ENCODE data around the gene SMIM20.
"Not testable (repeated sequence)": the region's sequence is repeated elsewhere in the genome, so short reads cannot be mapped to it uniquely, and the experiment has no call there.

Gene SMIM20

DNA sequence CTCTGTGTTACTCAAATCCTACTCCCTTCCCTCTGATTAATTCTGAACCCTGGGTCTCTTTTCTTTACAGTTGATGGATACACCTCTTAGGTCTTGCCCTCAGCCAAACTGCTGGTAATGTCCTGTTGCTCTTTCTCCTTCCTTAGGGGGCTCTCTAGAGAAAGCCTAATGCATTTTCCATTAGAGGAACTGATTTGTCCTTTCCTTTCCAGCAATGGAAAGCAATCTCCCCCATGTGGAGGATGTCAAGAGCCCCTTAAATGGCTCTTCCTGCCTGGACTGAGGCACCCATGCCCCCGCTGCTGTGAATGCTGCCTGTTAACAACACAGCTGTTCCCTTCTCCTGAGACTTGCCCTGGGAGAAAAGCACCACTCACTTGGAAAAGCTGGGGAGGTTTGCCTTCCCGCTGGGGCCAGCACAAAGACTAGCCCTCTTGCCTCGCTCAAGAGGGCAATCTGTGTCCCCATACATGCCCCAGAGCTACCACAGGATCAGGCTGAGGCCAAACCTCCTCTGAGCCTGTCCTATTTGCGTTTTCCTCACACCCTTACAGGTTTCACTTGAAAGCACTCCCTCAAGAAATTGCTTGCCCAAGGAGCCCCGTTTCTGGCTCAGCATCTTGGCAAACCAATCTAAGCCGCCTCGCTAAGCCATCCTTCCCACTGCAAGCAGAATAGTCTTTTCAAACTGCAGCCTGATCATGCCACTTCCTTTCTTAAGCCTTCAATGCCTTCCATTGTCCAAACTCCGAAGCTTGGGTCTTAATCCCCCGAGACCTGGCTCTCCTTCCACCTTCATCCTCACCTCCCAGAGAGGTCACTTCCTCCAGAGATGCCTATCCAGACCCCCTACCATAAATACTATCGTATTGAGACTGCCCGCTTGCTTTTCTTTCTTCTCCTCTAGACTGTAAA is 23.2 kb upstream of the SMIM20 start:
- DNase-seq (ENCODE audit: low spot score), result no peak

DNA sequence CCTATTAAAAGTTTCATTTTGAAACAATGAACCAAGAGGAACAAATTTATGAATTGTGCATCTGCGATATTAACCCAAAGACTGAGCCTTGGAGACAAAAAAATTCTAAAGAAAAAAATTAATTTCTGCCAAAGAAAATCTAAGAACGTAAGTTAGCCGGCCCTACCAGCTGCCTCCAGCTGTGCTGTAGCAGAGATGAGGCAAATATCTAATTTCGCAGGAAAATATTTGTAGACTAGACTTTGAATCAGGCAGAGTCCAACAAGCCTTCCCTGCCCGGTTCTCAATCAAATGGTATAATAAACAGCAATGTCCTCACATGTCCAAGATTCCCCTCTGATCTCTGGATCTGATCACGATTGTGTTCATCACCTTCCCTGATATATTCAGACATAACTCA is 21.2 kb upstream of the SMIM20 start:
- no peak for DNase-seq (ENCODE audit: low spot score)

GRCh38 chr4:25896776-25897539 is 17.1 kb upstream of the SMIM20 start:
- DNase-seq (ENCODE audit: low spot score), result no peak

GRCh38 chr4:25900310-25900709 is 13.7 kb upstream of the SMIM20 start:
- DNase-seq (ENCODE audit: low spot score), result no peak

DNA sequence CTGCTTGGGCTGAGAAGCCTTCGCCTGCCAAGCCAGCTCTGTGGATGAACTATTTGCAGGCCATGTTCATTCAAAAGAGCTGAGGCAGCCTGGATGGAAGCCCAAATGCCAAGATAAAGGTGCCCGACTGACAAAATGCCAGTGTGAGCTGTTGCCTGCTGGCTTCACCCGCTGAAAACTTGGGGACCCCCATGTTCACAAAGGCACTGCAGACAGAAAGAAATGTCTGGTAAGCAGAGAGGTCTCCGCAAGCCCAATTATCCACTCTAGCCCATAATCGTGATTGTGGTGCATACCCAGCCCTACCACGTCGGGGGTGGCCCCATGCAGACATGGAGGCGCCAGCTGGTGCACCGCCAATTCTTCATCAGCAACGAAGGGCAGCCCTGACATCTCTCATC is 13.0 kb upstream of the SMIM20 start:
- no peak for DNase-seq (ENCODE audit: low spot score)

DNA sequence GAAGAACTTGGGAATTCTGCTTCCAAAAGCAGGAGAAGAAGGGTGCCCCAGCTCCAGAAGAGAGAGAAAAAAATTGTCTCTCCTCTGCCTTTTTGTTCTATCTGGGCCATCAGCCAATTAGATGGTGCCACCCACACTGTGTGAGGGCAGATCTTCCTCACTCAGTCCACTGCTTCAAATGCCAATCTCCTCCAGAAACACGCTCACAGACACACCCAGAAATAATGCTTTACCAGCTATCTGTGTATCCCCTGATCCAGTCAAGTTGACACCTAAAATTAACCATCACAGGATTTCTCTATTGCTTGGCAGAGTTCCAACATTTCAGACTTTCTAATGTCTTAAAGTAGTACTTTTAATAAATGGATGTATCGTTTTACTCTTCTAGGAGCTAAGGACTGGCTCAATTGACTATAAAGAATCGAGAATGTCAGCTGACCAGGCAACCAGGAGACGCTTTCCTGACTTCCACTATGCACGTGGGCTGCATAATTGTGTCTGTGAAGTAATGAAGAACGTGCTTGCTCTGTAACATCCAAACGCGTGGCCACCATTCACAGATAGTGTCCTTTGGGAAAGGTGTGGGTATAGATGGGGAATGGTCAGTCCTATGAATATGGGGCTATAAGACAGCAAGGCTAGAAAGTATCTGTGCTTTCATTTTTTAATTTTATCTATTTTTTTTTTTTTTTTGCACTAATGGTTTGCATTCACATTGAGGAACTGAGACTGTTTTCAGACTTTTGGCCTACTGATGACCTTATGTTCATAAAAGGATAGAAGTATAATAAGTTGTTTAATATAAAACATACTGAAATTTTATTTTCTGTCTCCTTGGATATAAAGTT is 9.9 kb upstream of the SMIM20 start:
- no peak for DNase-seq (ENCODE audit: low spot score)

DNA sequence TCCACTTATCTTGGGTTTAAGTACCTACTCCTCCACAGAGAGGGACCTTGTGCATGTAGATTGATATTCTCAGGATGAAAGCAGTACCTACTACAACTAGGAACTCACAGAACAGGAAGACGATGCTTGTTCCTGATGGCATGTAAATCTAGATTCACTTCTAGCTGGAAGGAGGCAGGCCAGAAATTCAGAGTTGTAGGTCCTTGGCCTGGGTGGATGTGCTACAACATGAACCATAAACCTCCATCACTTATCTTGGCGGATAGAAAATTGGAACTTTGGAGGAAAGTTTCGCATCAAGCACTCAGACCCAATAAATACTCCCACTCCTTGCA is 9.3 kb upstream of the SMIM20 start:
- DNase-seq (ENCODE audit: low spot score), result no peak

DNA sequence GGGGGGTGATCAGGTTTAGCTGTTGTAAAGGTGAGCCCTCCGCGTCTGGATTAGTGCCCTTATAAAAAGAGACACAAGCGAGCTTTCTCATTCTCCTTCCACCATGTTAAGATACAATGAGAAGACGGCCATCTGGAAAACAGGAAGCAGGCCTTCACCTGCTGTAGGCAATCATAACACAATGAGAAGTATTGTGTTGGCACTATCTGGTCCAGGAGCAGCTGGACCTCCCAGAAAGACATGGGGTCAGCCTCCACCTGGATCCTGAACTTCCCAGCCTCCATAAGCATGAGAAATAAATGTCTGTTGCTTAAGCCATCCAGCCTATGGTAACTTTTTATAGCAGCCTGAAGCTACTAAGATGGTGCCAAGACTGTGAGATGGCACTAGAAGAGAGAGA is 8.6 kb upstream of the SMIM20 start:
- no peak for DNase-seq (ENCODE audit: low spot score)

GRCh38 chr4:25906113-25906512 is 7.9 kb upstream of the SMIM20 start:
- DNase-seq (ENCODE audit: low spot score), result not testable (repeated sequence)

- DNase-seq (ENCODE audit: low spot score), result no peak
Measured at GRCh38 chr4:25908491-25908901, 5.5 kb upstream of the SMIM20 start.

DNA sequence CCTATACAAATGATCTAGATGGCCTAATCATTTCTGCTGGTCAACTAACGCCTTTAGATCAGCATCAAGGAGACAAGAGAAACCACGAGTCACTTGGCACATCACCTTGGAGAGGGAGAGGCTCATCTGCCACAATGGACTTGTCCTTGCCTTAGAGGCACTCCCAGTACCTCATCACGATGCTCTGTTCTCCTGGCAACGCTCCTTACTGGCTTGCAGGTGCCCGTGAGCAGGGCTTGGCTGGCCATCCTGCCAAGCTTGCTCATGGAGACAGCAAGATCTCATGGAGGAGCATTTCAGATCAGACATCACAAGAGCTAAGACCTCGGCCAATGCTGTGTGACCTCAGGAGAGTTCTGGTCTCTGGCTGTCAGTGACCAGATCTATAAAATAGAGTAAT is 2.7 kb upstream of the SMIM20 start:
- no peak for DNase-seq (ENCODE audit: low spot score)

DNA sequence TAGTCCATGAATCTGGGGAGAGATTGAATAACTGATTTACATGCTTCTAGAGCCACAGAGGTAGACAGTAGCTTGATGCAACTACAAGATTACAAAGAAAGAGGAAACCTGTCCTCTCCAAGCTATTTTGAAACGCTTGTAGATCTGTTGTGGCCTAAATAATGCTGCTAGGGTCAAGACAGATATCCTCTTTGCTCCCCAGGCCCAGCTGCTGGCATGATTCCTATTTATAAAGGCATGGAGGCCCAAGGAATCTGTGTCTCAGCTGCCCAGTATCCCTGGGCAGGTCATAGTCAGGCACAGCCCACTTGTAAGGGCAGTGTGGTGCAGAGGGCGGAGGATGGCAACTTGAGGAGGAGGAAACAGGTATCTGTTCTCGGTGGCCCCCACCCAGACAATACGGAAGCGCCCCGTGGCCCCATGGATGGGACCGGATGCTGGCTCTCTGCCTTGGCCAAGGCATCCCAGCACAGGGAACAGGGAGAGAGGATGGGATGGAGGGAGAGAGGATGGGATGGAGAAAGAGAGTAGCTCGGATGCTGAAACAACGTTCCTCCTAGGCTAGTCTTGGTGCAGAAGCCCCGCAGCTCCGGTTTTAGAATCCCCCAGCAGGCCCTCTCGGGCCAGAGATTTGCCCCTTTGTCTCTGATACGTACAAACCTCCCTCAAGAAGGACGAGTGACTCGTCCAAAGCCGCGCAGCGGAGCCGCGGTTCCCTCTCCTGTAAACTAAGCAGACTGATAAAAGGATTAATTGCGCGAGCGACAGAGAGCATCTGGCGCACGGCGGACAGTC is 767 bp upstream of the SMIM20 start:
- DNase-seq (ENCODE audit: low spot score), result peak; percentile 27

GRCh38 chr4:25914670-25915352 is 791 bp downstream of the SMIM20 start:
- DNase-seq (ENCODE audit: low spot score), result no peak

DNA sequence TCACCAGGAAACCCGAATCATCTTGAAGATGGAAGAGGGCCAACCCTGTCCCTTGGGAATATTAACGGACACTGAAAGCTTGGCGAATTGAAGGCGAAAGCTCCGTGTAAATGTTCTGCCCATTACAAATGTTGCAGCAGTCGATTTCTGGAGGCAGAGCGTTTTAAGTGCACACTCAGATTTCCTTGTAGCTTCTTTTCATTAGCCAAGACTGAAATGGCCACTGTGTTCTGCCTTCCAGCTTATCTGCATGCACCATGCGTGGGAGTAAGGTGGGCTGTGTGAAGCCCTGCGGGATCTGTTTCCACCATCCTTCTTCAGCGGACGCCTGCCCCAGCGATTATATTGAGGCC is 1.3 kb downstream of the SMIM20 start:
- DNase-seq (ENCODE audit: low spot score), result no peak

- no peak for DNase-seq (ENCODE audit: low spot score)
Measured at GRCh38 chr4:25916870-25917269, 2.9 kb downstream of the SMIM20 start.

DNA sequence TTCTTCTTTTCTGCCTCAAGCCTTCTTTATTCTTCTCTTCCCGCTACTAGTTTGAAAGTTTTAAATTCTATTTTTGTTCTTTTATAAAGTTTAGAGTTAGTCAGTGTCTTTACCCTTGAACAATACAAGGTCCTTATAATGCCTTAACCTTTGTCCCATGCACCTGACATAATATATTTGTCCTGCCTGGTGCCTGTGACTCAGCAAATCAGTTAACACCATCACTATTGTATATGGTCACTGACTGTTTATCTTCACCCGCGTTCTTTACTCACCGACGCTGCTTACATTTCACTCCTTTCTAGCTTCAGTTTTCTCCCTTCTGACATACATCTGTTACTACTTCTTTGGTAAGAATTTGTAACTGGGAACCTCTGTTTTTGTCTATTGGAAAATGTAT is 5.7 kb downstream of the SMIM20 start:
- no peak for DNase-seq (ENCODE audit: low spot score)

GRCh38 chr4:25921922-25922321 is 7.9 kb downstream of the SMIM20 start:
- no peak for DNase-seq (ENCODE audit: low spot score)

DNA sequence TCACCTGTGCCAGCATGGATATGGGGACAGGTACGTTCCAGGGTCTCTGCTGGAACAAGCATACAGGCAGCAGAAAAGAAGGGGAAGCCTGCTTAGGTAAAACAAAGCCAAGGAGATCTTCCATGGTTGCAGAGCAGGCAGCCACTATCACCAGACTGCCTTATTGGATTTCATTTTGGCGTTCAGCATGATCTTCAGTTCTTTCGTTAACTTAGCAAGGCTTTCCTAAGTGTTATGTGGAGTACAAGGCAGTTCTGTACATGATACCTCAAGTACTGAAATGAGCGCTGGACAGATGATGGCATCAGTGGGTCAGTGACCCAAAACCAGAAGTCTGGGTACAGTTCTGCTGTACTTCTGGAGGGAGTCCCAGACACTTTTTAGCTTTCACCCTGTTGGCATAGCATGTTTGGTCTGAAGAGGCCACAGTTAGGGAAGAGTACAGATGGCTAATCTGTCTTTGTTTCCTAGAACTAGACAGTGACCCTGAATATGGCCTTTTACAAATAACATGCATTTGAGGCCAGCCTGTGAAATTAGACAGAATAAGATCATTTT is 8.9 kb downstream of the SMIM20 start:
- no peak for DNase-seq (ENCODE audit: low spot score)

- DNase-seq (ENCODE audit: low spot score), result no peak
Measured at GRCh38 chr4:25923745-25924144, 9.7 kb downstream of the SMIM20 start.

GRCh38 chr4:25925486-25926201 is 11.6 kb downstream of the SMIM20 start:
- DNase-seq (ENCODE audit: low spot score), result peak; percentile 12

Data from CD4-positive, alpha-beta T cell treated with Interleukin-15 for 4 hours (primary cell).